Duodenal mucosa (tissue), 2 donors: Measurements from ENCODE around the gene ANKRD10.

ENCODE experiments used
- H3K27ac ChIP-seq: one replicate; pipeline ENCODE4 v1.7.0; 2013; ENCODE audit warnings: low read depth, low read length
- H3K27me3 ChIP-seq, 2 donors: one replicate each; pipeline ENCODE4 v1.7.0; 2013; ENCODE audit warnings: low read length in 2 of 2, control low read depth in 1 of 2; ENCODE audit not compliant: insufficient read depth in 2 of 2, control insufficient read depth in 1 of 2
- H3K36me3 ChIP-seq, 2 donors: one replicate each; pipeline ENCODE4 v1.7.0; 2013; ENCODE audit warnings: low read length in 2 of 2, control low read depth in 1 of 2; ENCODE audit not compliant: insufficient read depth in 2 of 2, control insufficient read depth in 1 of 2
- H3K4me1 ChIP-seq, 2 donors: one replicate each; pipeline ENCODE4 v1.7.0; 2013; ENCODE audit warnings: low read length in 2 of 2, control low read depth in 1 of 2; ENCODE audit not compliant: insufficient read depth in 2 of 2, control insufficient read depth in 1 of 2
- H3K4me3 ChIP-seq, 2 donors: one replicate each; pipeline ENCODE4 v1.7.0; 2013; ENCODE audit warnings: low read length in 2 of 2, low read depth in 1 of 2
- H3K9ac ChIP-seq, 2 donors: one replicate each; pipeline ENCODE4 v1.7.0; 2013; ENCODE audit warnings: low read length in 2 of 2, low read depth in 1 of 2
- H3K9me3 ChIP-seq, 2 donors: one replicate each; pipeline ENCODE4 v1.7.0; 2013; ENCODE audit warnings: low read length in 2 of 2, control low read depth in 1 of 2; ENCODE audit not compliant: control insufficient read depth in 1 of 2

Gene ANKRD10

GRCh38 chr13:110867380-110867779 lies 47.5 kb downstream of the ANKRD10 start:
- H3K27ac ChIP-seq, result no peak overlapping the region
- no peak overlapping the region for H3K4me3 ChIP-seq
- no peaks in the 10 kb centered on the region for H3K9me3 ChIP-seq
- H3K9ac ChIP-seq, result no peak overlapping the region
- peaks cover 9 to 17% of the 10 kb centered on the region in 2 donors for H3K4me1 ChIP-seq
- H3K27me3 ChIP-seq, result peaks cover 7 to 16% of the 10 kb centered on the region in 2 donors
- H3K36me3 ChIP-seq, result no peaks in the 10 kb centered on the region

- Histone ChIP-seq H3K27ac (no peak overlapping the region), H3K9ac (no peak overlapping the region), H3K4me1 (peaks cover 9 to 17% of the 10 kb centered on the region in 2 donors), H3K4me3 (no peak overlapping the region), H3K27me3 (peaks cover 7 to 12% of the 10 kb centered on the region in 2 donors), H3K36me3 (no peaks in the 10 kb centered on the region), H3K9me3 (no peaks in the 10 kb centered on the region)
These were observed 48.2 kb downstream of the ANKRD10 start for GRCh38 chr13:110866491-110867170.

- no peak overlapping the region for H3K27ac ChIP-seq
- peaks cover 0 to 2% of the 10 kb centered on the region in 2 donors for H3K4me1 ChIP-seq
- H3K27me3 ChIP-seq, result peaks cover 1 to 4% of the 10 kb centered on the region in 2 donors
- no peak overlapping the region for H3K4me3 ChIP-seq
- no peak overlapping the region for H3K9ac ChIP-seq
- no peaks in the 10 kb centered on the region for H3K9me3 ChIP-seq
- H3K36me3 ChIP-seq, result no peaks in the 10 kb centered on the region
These were observed 51.2 kb downstream of the ANKRD10 start for GRCh38 chr13:110863685-110864084.

- Histone ChIP-seq H3K9ac (no peak overlapping the region), H3K36me3 (no peaks in the 10 kb centered on the region), H3K27me3 (no peaks in the 10 kb centered on the region), H3K4me3 (no peak overlapping the region), H3K27ac (no peak overlapping the region), H3K9me3 (peaks cover 0 to 8% of the 10 kb centered on the region in 2 donors), H3K4me1 (no peaks in the 10 kb centered on the region)
These were observed 53.9 kb downstream of the ANKRD10 start for GRCh38 chr13:110860983-110861382.

GRCh38 chr13:110856942-110857835 lies 57.7 kb downstream of the ANKRD10 start:
- no peak overlapping the region for H3K4me3 ChIP-seq
- no peak overlapping the region for H3K9ac ChIP-seq
- H3K9me3 ChIP-seq, result peaks cover 0 to 8% of the 10 kb centered on the region in 2 donors
- H3K27ac ChIP-seq, result no peak overlapping the region
- H3K27me3 ChIP-seq, result no peaks in the 10 kb centered on the region
- H3K4me1 ChIP-seq, result peaks cover 0 to 3% of the 10 kb centered on the region in 2 donors
- no peaks in the 10 kb centered on the region for H3K36me3 ChIP-seq

- Histone ChIP-seq H3K9ac (no peak overlapping the region), H3K36me3 (no peaks in the 10 kb centered on the region), H3K27ac (no peak overlapping the region), H3K9me3 (peaks cover 0 to 8% of the 10 kb centered on the region in 2 donors), H3K4me1 (peaks cover 0 to 3% of the 10 kb centered on the region in 2 donors), H3K4me3 (no peak overlapping the region), H3K27me3 (no peaks in the 10 kb centered on the region)
These were observed 59.5 kb downstream of the ANKRD10 start for GRCh38 chr13:110855363-110855762.

GRCh38 chr13:110854866-110855265 lies 60.0 kb downstream of the ANKRD10 start:
- no peak overlapping the region for H3K4me3 ChIP-seq
- H3K9me3 ChIP-seq, result peaks cover 0 to 8% of the 10 kb centered on the region in 2 donors
- no peak overlapping the region for H3K9ac ChIP-seq
- H3K27ac ChIP-seq, result no peak overlapping the region
- H3K36me3 ChIP-seq, result no peaks in the 10 kb centered on the region
- H3K27me3 ChIP-seq, result peaks cover 0 to 2% of the 10 kb centered on the region in 2 donors
- H3K4me1 ChIP-seq, result peaks cover 0 to 3% of the 10 kb centered on the region in 2 donors

- Histone ChIP-seq H3K9me3 (peaks cover 0 to 8% of the 10 kb centered on the region in 2 donors), H3K27me3 (peaks cover 2 to 8% of the 10 kb centered on the region in 2 donors), H3K4me3 (no peak overlapping the region), H3K9ac (no peak overlapping the region), H3K4me1 (peaks cover 0 to 3% of the 10 kb centered on the region in 2 donors), H3K36me3 (no peaks in the 10 kb centered on the region), H3K27ac (no peak overlapping the region)
These were observed 61.6 kb downstream of the ANKRD10 start for GRCh38 chr13:110853235-110853721.

- H3K4me3 ChIP-seq, result no peak overlapping the region
These were observed 64.0 kb downstream of the ANKRD10 start for GRCh38 chr13:110850840-110851239.

GRCh38 chr13:110850006-110850405 lies 64.9 kb downstream of the ANKRD10 start:
- H3K4me3 ChIP-seq, result no peak overlapping the region
- no peaks in the 10 kb centered on the region for H3K9me3 ChIP-seq
- no peaks in the 10 kb centered on the region for H3K36me3 ChIP-seq
- peaks cover 4 to 8% of the 10 kb centered on the region in 2 donors for H3K27me3 ChIP-seq
- no peak overlapping the region for H3K9ac ChIP-seq
- peaks cover 0 to 3% of the 10 kb centered on the region in 2 donors for H3K4me1 ChIP-seq
- no peak overlapping the region for H3K27ac ChIP-seq

More at GRCh38 chr13:110850840-110851239, 64.0 kb downstream of the ANKRD10 start:
- Histone ChIP-seq H3K27ac (no peak overlapping the region), H3K9me3 (no peaks in the 10 kb centered on the region), H3K4me1 (peaks cover 0 to 3% of the 10 kb centered on the region in 2 donors), H3K27me3 (peaks cover 4 to 8% of the 10 kb centered on the region in 2 donors), H3K36me3 (no peaks in the 10 kb centered on the region), H3K9ac (no peak overlapping the region)
